MCF 10A (cell line): Measurements from ENCODE around the gene MAP1LC3C. TPM values are rescaled to one million over a fixed set of nuclear protein-coding genes. Genes with fewer than 3 reads are reported as not detected.

Source experiments
- BruUV-seq: library from RNA; stranded (reverse); fragments of 400-500 nt; replicated peaks from 2 replicates; lab custom pipeline; 2021; lab: Mats Ljungman, UMichigan
- CTCF ChIA-PET: fragments of 300-600 bp; sonication (Branson Sonifier 250); formaldehyde crosslinking; extraction: SDS; loops from one replicate; lab custom pipeline; 2021; ENCODE audit warnings: antibody characterized with exemption, inconsistent platforms; lab: Yijun Ruan, JAX
- POLR2A ChIA-PET: fragments of 300-600, 350-650 bp; sonication (Branson Sonifier 250); formaldehyde crosslinking; extraction: SDS; loops from one replicate; lab custom pipeline; 2020; ENCODE audit warnings: antibody characterized with exemption, inconsistent platforms; lab: Yijun Ruan, JAX
- DNase-seq: peaks from one replicate; pipeline ENCODE4 v3.0.0-alpha.2; 2018; ENCODE audit not compliant: unreplicated experiment
- H3K27ac Mint-ChIP-seq: one replicate; pipeline ENCODE4 v1.8.0; 2022; ENCODE audit warnings: mild to moderate bottlenecking, low read depth, mixed read lengths; ENCODE audit not compliant: unreplicated experiment
- H3K27me3 Mint-ChIP-seq: one replicate; pipeline ENCODE4 v1.8.0; 2022; ENCODE audit warnings: mixed read lengths; ENCODE audit not compliant: insufficient read depth, unreplicated experiment
- H3K36me3 Mint-ChIP-seq: one replicate; pipeline ENCODE4 v1.8.0; 2022; ENCODE audit warnings: mild to moderate bottlenecking, moderate library complexity, mixed read lengths; ENCODE audit not compliant: insufficient read depth, unreplicated experiment
- H3K4me1 Mint-ChIP-seq: one replicate; pipeline ENCODE4 v1.8.0; 2022; ENCODE audit warnings: mixed read lengths; ENCODE audit not compliant: insufficient read depth, unreplicated experiment
- H3K4me3 Mint-ChIP-seq: one replicate; pipeline ENCODE4 v1.8.0; 2022; ENCODE audit warnings: mild to moderate bottlenecking, moderate library complexity, mixed read lengths; ENCODE audit not compliant: unreplicated experiment
- H3K9me3 Mint-ChIP-seq: one replicate; pipeline ENCODE4 v1.8.0; 2022; ENCODE audit warnings: mixed read lengths; ENCODE audit not compliant: unreplicated experiment
- CTCF ChIP-seq: fragments of 200-600 bp; IDR thresholded peaks from one replicate; pipeline ENCODE4 v1.8.0; 2022; ENCODE audit warnings: antibody characterized with exemption, mild to moderate bottlenecking; ENCODE audit not compliant: unreplicated experiment
- intact Hi-C: fragments of 100-400 bp; cut with micrococcal nuclease; formaldehyde crosslinking; loops from 2 replicates; pipeline ENCODE4 v1.14.1; 2022
- total RNA-seq: library from RNA; stranded (reverse); gene quantifications from 2 replicates; pipeline ENCODE4 v1.2.3, GENCODE V29; 2022

The MAP1LC3C gene
- total RNA-seq, 1 experiment from 2014 or later, result not detected

- no peaks in the 10 kb centered on the region for H3K9me3 Mint-ChIP-seq
- H3K27me3 Mint-ChIP-seq, result no peaks in the 10 kb centered on the region
- no peaks in the 10 kb centered on the region for H3K36me3 Mint-ChIP-seq
- no peaks in the 10 kb centered on the region for H3K4me1 Mint-ChIP-seq
- H3K27ac Mint-ChIP-seq, result no peak overlapping the region
- no TSS peak for BruUV-seq
- CTCF ChIA-PET, result interaction anchor here (0.5 to 4.0 kb wide), 5 partner anchors 10 to 493 kb away, joined by 3 to 33 read pairs (median 5); partner anchors contain the start of gene MAP1LC3C
- no peak for TF ChIP-seq CTCF
- intact Hi-C loops, result no loop called here
- POLR2A ChIA-PET, result no interaction called here
- no peak for DNase-seq
- no peak overlapping the region for H3K4me3 Mint-ChIP-seq
Observed at GRCh38 chr1:242008826-242009495, 10.1 kb upstream of the MAP1LC3C start.

- CTCF ChIA-PET, result interaction anchor here (0.6 to 4.0 kb wide), 13 partner anchors 9 to 461 kb away, joined by 3 to 33 read pairs (median 6); partner anchors contain the start of gene MAP1LC3C
Observed at GRCh38 chr1:242006976-242007375, 8.1 kb upstream of the MAP1LC3C start.

GRCh38 chr1:242005866-242006535 lies 7.1 kb upstream of the MAP1LC3C start:
- Mint-ChIP-seq H3K4me1 (no peaks in the 10 kb centered on the region), H3K4me3 (no peak overlapping the region), H3K36me3 (no peaks in the 10 kb centered on the region), H3K9me3 (no peaks in the 10 kb centered on the region), H3K27ac (no peak overlapping the region), H3K27me3 (no peaks in the 10 kb centered on the region)
- BruUV-seq, result no TSS peak
- TF ChIP-seq CTCF, result no peak
- ChIA-PET POLR2A (no interaction called here), CTCF (interaction anchor here (0.6 to 4.0 kb wide), 10 partner anchors 8 to 415 kb away, joined by 3 to 33 read pairs (median 8); partner anchors contain the start of gene MAP1LC3C)
- intact Hi-C loops, result no loop called here
- no peak for DNase-seq

More at GRCh38 chr1:242006976-242007375, 8.1 kb upstream of the MAP1LC3C start:
- Mint-ChIP-seq H3K9me3 (no peaks in the 10 kb centered on the region), H3K36me3 (no peaks in the 10 kb centered on the region), H3K4me3 (no peak overlapping the region), H3K27ac (no peak overlapping the region), H3K27me3 (no peaks in the 10 kb centered on the region), H3K4me1 (no peaks in the 10 kb centered on the region)
- no peak for TF ChIP-seq CTCF
- POLR2A ChIA-PET, result no interaction called here
- no peak for DNase-seq
- intact Hi-C loops, result no loop called here
- no TSS peak for BruUV-seq
